WTC11 (cell line): ENCODE results near the gene SAMSN1. TPM values are rescaled to one million over a fixed set of nuclear protein-coding genes. Genes with fewer than 3 reads are reported as not detected.

Source experiments
- ATAC-seq: fragments of 200-7000 bp; cut with Tn5 transposase; 2 replicates; pipeline ENCODE4 v1.10.0; 2021; ENCODE audit warnings: mild to moderate bottlenecking, moderate library complexity
- CTCF ChIA-PET: fragments of 300-600 bp; sonication (Branson Sonifier 250); formaldehyde crosslinking; loops from one replicate; lab custom pipeline; 2021; ENCODE audit warnings: antibody characterized with exemption; lab: Charles Lee
- POLR2A ChIA-PET: fragments of 350-600 bp; sonication (Branson Sonifier 250); formaldehyde crosslinking; loops from one replicate; lab custom pipeline; 2021; ENCODE audit warnings: antibody characterized with exemption; lab: Charles Lee
- DNase-seq: peaks from one replicate; pipeline ENCODE4 v3.0.0; 2021; ENCODE audit warnings: low spot score
- H3K27ac Mint-ChIP-seq: 2 replicates; pipeline ENCODE4 v1.8.0; 2021; ENCODE audit warnings: mixed read lengths
- H3K27me3 Mint-ChIP-seq: 2 replicates; pipeline ENCODE4 v1.8.0; 2021; ENCODE audit warnings: low read depth, mild to moderate bottlenecking, moderate library complexity, mixed read lengths
- H3K36me3 Mint-ChIP-seq: 2 replicates; pipeline ENCODE4 v1.8.0; 2021; ENCODE audit warnings: mixed read lengths
- H3K4me1 Mint-ChIP-seq: 2 replicates; pipeline ENCODE4 v1.8.0; 2022; ENCODE audit warnings: mixed read lengths
- H3K4me3 Mint-ChIP-seq: 2 replicates; pipeline ENCODE4 v1.8.0; 2021; ENCODE audit warnings: mild to moderate bottlenecking, moderate library complexity, mixed read lengths
- H3K9me3 Mint-ChIP-seq: 2 replicates; pipeline ENCODE4 v1.8.0; 2021; ENCODE audit warnings: mixed read lengths
- ATF1 ChIP-seq: sonication (generic); formaldehyde crosslinking; IDR thresholded peaks from 2 replicates; pipeline ENCODE4 v1.8.1; 2023; ENCODE audit warnings: mild to moderate bottlenecking, moderate library complexity, missing genetic modification reagents
- FOXK1 ChIP-seq: sonication (generic); formaldehyde crosslinking; IDR thresholded peaks from 2 replicates; pipeline ENCODE4 v1.8.0; 2022; ENCODE audit warnings: mild to moderate bottlenecking, moderate library complexity, missing genetic modification reagents
- FOXP1 ChIP-seq: sonication (generic); formaldehyde crosslinking; IDR thresholded peaks from 2 replicates; pipeline ENCODE4 v1.8.0; 2022; ENCODE audit warnings: missing genetic modification reagents, mild to moderate bottlenecking, moderate library complexity, borderline replicate concordance
- GRHL2 ChIP-seq: fragments of 250-450 bp; sonication (Bioruptor Pico); IDR thresholded peaks from 2 replicates; pipeline ENCODE4 v1.8.0; 2022; ENCODE audit warnings: mild to moderate bottlenecking, moderate library complexity; ENCODE audit not compliant: insufficient replicate concordance, severe bottlenecking
- KAT7 ChIP-seq: sonication (generic); formaldehyde crosslinking; IDR thresholded peaks from 2 replicates; pipeline ENCODE4 v1.8.1; 2023; ENCODE audit warnings: missing genetic modification reagents, mild to moderate bottlenecking, borderline replicate concordance
- RELA ChIP-seq: sonication (generic); formaldehyde crosslinking; IDR thresholded peaks from 2 replicates; pipeline ENCODE4 v1.8.1; 2022; ENCODE audit warnings: missing genetic modification reagents, mild to moderate bottlenecking, borderline replicate concordance
- RORB ChIP-seq: fragments of 250-450 bp; sonication (Bioruptor Pico); IDR thresholded peaks from 2 replicates; pipeline ENCODE4 v1.9.0; 2021; ENCODE audit warnings: mild to moderate bottlenecking
- ZNF671 ChIP-seq: fragments of 250-450 bp; sonication (Bioruptor Pico); IDR thresholded peaks from 2 replicates; pipeline ENCODE4 v1.8.0; 2021; ENCODE audit warnings: mild to moderate bottlenecking
- total RNA-seq: library from RNA; stranded (reverse); gene quantifications from 3 replicates; pipeline ENCODE4 v1.2.3, GENCODE V29; 2021
- TF ChIP-seq, protein P1 (sequence below): fragments of 250-450 bp; sonication (Bioruptor Pico); IDR thresholded peaks from 2 replicates; pipeline ENCODE4 v2.1.2; 2022; ENCODE audit warnings: mild to moderate bottlenecking, moderate library complexity
- TF ChIP-seq, protein P2 (sequence below): fragments of 250-450 bp; sonication (Bioruptor Pico); IDR thresholded peaks from 2 replicates; pipeline ENCODE4 v1.9.0; 2021; ENCODE audit warnings: mild to moderate bottlenecking
- TF ChIP-seq, protein P3 (sequence below): fragments of 250-450 bp; sonication (Bioruptor Pico); conservative IDR thresholded peaks from 2 replicates; pipeline ENCODE4 v1.9.0; 2021; ENCODE audit warnings: mild to moderate bottlenecking
- TF ChIP-seq, protein P4 (sequence below): fragments of 250-450 bp; sonication (Bioruptor Pico); IDR thresholded peaks from 2 replicates; pipeline ENCODE4 v1.9.0; 2021; ENCODE audit warnings: mild to moderate bottlenecking, borderline replicate concordance
- TF ChIP-seq, protein P5 (sequence below): fragments of 250-450 bp; sonication (Bioruptor Pico); IDR thresholded peaks from 2 replicates; pipeline ENCODE4 v1.8.0; 2021; ENCODE audit warnings: mild to moderate bottlenecking
- TF ChIP-seq, protein P6 (sequence below): sonication (generic); formaldehyde crosslinking; IDR thresholded peaks from 2 replicates; pipeline ENCODE4 v1.8.1; 2023; ENCODE audit warnings: mild to moderate bottlenecking, missing genetic modification reagents, borderline replicate concordance

SAMSN1 gene
- total RNA-seq, 1 experiment from 2014 or later = 1.2 TPM

DNA sequence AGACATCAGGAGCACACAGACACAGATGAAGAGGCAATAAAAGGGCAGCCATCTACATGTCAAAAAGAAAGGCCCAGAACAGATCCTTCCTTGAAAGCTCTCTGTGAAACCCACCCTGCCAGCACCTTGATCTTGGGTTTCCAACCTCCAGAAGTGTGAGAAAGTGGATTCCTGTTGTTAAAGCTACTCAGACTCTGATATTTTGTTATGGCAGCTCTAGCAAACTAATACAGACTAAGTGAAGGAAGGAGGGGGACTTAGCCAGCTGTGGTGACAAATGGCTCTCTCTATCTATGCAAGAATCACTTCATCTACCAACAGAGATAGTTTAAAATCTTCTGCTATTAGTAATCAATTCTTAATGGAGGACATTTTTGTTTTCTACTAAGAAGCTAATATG lies 10.4 kb downstream of the SAMSN1 start (continued):
- TF ChIP-seq, protein P1, sequence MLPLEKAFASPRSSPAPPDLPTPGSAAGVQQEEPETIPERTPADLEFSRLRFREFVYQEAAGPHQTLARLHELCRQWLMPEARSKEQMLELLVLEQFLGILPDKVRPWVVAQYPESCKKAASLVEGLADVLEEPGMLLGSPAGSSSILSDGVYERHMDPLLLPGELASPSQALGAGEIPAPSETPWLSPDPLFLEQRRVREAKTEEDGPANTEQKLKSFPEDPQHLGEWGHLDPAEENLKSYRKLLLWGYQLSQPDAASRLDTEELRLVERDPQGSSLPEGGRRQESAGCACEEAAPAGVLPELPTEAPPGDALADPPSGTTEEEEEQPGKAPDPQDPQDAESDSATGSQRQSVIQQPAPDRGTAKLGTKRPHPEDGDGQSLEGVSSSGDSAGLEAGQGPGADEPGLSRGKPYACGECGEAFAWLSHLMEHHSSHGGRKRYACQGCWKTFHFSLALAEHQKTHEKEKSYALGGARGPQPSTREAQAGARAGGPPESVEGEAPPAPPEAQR (CRISPR knock-in tag) = no peak
- TF ChIP-seq, protein P2, sequence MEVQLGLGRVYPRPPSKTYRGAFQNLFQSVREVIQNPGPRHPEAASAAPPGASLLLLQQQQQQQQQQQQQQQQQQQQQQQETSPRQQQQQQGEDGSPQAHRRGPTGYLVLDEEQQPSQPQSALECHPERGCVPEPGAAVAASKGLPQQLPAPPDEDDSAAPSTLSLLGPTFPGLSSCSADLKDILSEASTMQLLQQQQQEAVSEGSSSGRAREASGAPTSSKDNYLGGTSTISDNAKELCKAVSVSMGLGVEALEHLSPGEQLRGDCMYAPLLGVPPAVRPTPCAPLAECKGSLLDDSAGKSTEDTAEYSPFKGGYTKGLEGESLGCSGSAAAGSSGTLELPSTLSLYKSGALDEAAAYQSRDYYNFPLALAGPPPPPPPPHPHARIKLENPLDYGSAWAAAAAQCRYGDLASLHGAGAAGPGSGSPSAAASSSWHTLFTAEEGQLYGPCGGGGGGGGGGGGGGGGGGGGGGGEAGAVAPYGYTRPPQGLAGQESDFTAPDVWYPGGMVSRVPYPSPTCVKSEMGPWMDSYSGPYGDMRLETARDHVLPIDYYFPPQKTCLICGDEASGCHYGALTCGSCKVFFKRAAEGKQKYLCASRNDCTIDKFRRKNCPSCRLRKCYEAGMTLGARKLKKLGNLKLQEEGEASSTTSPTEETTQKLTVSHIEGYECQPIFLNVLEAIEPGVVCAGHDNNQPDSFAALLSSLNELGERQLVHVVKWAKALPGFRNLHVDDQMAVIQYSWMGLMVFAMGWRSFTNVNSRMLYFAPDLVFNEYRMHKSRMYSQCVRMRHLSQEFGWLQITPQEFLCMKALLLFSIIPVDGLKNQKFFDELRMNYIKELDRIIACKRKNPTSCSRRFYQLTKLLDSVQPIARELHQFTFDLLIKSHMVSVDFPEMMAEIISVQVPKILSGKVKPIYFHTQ (CRISPR knock-in tag) = no peak
- TF ChIP-seq, protein P3, sequence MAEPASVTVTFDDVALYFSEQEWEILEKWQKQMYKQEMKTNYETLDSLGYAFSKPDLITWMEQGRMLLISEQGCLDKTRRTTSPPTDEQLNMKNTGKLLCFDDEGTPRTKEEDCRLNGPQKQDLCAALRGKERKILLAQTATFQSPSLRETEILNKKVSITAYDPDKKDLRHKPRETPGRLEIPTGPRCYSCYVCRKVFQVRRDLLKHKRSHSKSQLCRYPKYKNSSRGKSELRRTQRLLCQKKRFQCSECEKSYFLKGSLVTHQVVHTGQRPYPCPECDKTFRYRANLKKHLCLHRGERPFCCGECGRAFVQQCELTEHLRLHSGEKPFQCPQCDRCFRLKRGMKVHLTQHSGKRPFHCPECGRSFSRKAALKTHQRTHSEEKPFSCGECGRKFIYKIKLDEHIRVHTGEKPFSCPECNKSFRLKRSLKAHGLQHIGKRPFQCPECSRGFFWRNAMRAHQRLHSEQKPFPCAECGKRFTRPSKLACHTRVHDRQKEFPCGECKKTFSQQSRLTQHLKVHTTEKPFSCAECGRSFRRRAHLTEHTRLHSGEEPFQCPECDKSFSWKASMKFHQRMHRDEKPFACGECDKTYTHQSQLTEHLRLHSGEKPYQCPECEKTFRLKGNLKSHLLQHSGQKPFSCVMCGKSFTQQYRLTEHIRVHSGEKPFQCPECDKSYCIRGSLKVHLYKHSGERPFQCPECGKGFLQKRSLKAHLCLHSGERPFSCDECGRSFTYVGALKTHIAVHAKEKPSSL = no peak

DNA sequence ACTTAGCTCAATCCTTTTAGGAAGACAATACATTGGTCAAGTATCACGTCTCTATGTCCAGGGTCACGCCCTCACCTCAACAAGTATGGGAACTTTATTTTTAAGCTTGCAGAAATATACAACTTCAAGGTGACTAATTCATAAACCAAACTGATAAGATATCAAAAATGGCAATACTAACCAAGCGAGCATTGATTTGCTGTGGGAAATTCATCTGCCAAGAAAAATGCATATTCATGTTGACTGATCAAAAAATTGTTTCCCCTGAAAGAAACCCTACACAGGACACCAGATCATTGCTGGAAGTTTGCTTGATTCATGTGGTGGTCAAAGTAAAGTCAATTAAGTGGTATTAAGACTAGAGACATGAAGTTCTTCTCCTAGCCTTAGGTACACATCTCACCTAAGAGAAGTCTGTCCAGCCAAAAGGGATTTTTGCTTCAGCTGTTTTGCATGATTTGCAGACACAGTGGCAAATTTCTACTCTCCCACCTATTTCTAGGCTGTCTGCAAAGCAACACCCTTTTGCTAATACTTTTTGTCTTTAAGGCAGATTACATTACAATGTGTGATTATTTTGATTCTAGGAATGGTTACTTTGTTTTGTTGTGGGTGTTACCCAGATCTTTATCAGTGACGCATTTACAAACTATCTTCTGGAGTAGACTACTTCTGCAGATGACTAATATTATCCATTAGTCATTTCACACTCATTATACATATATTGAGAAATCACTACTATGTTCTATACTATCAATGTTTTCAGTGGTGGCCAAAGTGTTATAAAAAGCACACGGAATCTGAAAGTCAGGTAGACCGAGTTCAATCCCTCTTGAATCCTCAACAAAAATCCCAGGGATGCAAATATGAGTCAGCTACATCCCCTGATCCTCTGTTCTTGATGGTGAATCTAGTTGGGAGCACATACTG lies 12.4 kb downstream of the SAMSN1 start:
- CTCF ChIA-PET = no interaction called here
- Mint-ChIP-seq H3K9me3 (peaks cover 31% of the 10 kb centered on the region), H3K36me3 (peaks cover 8% of the 10 kb centered on the region)

More for the DNA sequence above, 12.4 kb downstream of the SAMSN1 start:
- Mint-ChIP-seq H3K4me1 (no peaks in the 10 kb centered on the region), H3K4me3 (no peak overlapping the region), H3K27ac (no peak overlapping the region), H3K27me3 (no peaks in the 10 kb centered on the region)
- DNase-seq = no peak
- TF ChIP-seq, protein P4, sequence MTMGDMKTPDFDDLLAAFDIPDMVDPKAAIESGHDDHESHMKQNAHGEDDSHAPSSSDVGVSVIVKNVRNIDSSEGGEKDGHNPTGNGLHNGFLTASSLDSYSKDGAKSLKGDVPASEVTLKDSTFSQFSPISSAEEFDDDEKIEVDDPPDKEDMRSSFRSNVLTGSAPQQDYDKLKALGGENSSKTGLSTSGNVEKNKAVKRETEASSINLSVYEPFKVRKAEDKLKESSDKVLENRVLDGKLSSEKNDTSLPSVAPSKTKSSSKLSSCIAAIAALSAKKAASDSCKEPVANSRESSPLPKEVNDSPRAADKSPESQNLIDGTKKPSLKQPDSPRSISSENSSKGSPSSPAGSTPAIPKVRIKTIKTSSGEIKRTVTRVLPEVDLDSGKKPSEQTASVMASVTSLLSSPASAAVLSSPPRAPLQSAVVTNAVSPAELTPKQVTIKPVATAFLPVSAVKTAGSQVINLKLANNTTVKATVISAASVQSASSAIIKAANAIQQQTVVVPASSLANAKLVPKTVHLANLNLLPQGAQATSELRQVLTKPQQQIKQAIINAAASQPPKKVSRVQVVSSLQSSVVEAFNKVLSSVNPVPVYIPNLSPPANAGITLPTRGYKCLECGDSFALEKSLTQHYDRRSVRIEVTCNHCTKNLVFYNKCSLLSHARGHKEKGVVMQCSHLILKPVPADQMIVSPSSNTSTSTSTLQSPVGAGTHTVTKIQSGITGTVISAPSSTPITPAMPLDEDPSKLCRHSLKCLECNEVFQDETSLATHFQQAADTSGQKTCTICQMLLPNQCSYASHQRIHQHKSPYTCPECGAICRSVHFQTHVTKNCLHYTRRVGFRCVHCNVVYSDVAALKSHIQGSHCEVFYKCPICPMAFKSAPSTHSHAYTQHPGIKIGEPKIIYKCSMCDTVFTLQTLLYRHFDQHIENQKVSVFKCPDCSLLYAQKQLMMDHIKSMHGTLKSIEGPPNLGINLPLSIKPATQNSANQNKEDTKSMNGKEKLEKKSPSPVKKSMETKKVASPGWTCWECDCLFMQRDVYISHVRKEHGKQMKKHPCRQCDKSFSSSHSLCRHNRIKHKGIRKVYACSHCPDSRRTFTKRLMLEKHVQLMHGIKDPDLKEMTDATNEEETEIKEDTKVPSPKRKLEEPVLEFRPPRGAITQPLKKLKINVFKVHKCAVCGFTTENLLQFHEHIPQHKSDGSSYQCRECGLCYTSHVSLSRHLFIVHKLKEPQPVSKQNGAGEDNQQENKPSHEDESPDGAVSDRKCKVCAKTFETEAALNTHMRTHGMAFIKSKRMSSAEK (CRISPR knock-in tag) = no peak
- TF ChIP-seq FOXK1 (no peak), ZNF671 (CRISPR knock-in tag) (no peak), RORB (CRISPR knock-in tag) (no peak), KAT7 (CRISPR knock-in tag) (no peak), ATF1 (CRISPR knock-in tag) (no peak), GRHL2 (CRISPR knock-in tag) (no peak), FOXP1 (CRISPR knock-in tag) (no peak), RELA (CRISPR knock-in tag) (no peak)
- TF ChIP-seq, protein P5, sequence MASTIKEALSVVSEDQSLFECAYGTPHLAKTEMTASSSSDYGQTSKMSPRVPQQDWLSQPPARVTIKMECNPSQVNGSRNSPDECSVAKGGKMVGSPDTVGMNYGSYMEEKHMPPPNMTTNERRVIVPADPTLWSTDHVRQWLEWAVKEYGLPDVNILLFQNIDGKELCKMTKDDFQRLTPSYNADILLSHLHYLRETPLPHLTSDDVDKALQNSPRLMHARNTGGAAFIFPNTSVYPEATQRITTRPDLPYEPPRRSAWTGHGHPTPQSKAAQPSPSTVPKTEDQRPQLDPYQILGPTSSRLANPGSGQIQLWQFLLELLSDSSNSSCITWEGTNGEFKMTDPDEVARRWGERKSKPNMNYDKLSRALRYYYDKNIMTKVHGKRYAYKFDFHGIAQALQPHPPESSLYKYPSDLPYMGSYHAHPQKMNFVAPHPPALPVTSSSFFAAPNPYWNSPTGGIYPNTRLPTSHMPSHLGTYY (CRISPR knock-in tag) = no peak
- TF ChIP-seq, protein P6, sequence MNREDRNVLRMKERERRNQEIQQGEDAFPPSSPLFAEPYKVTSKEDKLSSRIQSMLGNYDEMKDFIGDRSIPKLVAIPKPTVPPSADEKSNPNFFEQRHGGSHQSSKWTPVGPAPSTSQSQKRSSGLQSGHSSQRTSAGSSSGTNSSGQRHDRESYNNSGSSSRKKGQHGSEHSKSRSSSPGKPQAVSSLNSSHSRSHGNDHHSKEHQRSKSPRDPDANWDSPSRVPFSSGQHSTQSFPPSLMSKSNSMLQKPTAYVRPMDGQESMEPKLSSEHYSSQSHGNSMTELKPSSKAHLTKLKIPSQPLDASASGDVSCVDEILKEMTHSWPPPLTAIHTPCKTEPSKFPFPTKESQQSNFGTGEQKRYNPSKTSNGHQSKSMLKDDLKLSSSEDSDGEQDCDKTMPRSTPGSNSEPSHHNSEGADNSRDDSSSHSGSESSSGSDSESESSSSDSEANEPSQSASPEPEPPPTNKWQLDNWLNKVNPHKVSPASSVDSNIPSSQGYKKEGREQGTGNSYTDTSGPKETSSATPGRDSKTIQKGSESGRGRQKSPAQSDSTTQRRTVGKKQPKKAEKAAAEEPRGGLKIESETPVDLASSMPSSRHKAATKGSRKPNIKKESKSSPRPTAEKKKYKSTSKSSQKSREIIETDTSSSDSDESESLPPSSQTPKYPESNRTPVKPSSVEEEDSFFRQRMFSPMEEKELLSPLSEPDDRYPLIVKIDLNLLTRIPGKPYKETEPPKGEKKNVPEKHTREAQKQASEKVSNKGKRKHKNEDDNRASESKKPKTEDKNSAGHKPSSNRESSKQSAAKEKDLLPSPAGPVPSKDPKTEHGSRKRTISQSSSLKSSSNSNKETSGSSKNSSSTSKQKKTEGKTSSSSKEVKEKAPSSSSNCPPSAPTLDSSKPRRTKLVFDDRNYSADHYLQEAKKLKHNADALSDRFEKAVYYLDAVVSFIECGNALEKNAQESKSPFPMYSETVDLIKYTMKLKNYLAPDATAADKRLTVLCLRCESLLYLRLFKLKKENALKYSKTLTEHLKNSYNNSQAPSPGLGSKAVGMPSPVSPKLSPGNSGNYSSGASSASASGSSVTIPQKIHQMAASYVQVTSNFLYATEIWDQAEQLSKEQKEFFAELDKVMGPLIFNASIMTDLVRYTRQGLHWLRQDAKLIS (CRISPR knock-in tag) = no peak
- POLR2A ChIA-PET = interaction anchor here (0.7 kb wide), 1 partner anchor 1099 kb away, joined by 4 read pairs; no protein-coding TSS in a partner anchor
- no peak for ATAC-seq
